ENCODE data around the gene RAPGEF4. TPM values are rescaled to one million over a fixed set of nuclear protein-coding genes. Genes with fewer than 3 reads are reported as not detected.

The RAPGEF4 gene
- total RNA-seq, 1 experiment from 2014 or later, result 1.4 TPM

DNA sequence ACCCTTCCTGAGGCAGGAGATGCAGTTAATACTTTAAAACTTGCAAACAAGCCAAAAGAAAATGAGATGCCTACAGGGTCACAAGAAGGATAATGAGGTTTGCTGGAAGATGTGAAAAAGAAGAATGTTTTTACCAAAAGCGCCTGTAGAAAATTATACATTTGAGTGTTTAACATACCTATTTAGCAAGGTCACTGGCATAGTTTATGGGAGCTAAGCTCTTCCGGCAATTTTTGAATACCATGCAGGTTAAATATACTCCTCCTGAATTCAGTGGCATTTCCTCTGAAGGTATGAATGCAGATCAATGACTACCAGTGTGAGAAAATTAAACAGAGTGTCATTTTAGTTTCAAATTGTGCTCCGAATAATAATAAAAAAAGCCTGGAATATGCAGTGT is 318.8 kb downstream of the RAPGEF4 start:
- no peaks in the 10 kb centered on the region for H3K4me1 Mint-ChIP-seq
- Histone ChIP-seq H3K4ac (ENCODE audit: low read depth, low read length) (no peak overlapping the region), H3K79me1 (ENCODE audit: insufficient read depth, low read depth, low read length, poor library complexity, severe bottlenecking) (no peaks in the 10 kb centered on the region), H3K79me2 (ENCODE audit: insufficient read depth, low read length) (no peaks in the 10 kb centered on the region), H2BK15ac (ENCODE audit: low read depth, low read length) (no peak overlapping the region), H2BK12ac (ENCODE audit: insufficient read length, low read depth, low read length) (no peak overlapping the region), H3K27me3 (ENCODE audit: insufficient read depth, low read length) (no peaks in the 10 kb centered on the region), H4K5ac (ENCODE audit: insufficient read length, low read depth, low read length) (no peak overlapping the region), H4K20me1 (ENCODE audit: control insufficient read depth, insufficient read depth, insufficient read length) (no peaks in the 10 kb centered on the region), H2BK120ac (ENCODE audit: low read depth, low read length, poor library complexity, severe bottlenecking) (no peak overlapping the region), H3K27ac (ENCODE audit: insufficient read length, low read depth, low read length) (no peak overlapping the region), H3K9me3 (ENCODE audit: control insufficient read depth, low read depth, low read length) (no peaks in the 10 kb centered on the region), H2BK20ac (ENCODE audit: low read depth, low read length, poor library complexity, severe bottlenecking) (no peak overlapping the region), H4K8ac (replicated peaks; ENCODE audit: insufficient read length, low read depth, low read length) (no peak overlapping the region), H3T11ph (ENCODE audit: low read length) (no peak overlapping the region), H2BK5ac (ENCODE audit: insufficient read length, low read length) (no peak overlapping the region), H3K9ac (ENCODE audit: extremely low read depth, insufficient read length, low read length) (no peak overlapping the region), H3K4me2 (ENCODE audit: insufficient read depth, insufficient read length, low read length) (no peak overlapping the region), H2AK5ac (ENCODE audit: insufficient read length, low read length) (no peak overlapping the region), H2AFZ (ENCODE audit: low read length) (no peak overlapping the region), H3K4me1 (ENCODE audit: insufficient read depth, low read length) (no peaks in the 10 kb centered on the region), H3K23ac (ENCODE audit: insufficient read length, low read depth, low read length) (no peak overlapping the region), H4K91ac (ENCODE audit: insufficient read length, low read depth, low read length) (no peak overlapping the region), H3K18ac (ENCODE audit: insufficient read length, low read depth, low read length) (no peak overlapping the region), H3K56ac (ENCODE audit: insufficient read length, low read depth, low read length) (no peak overlapping the region), H3K14ac (ENCODE audit: insufficient read depth, low read length) (no peak overlapping the region), H3K23me2 (ENCODE audit: insufficient read length, low read depth, low read length, poor library complexity, severe bottlenecking) (no peaks in the 10 kb centered on the region)
- H3K27me3 Mint-ChIP-seq (ENCODE audit: low read depth), result peaks cover 9% of the 10 kb centered on the region; the same call in 1 of the 2 replicates
- peaks cover 3 to 4% of the 10 kb centered on the region in 2 experiments; a peak in 4 of 5 replicates for H3K9me3 Mint-ChIP-seq
- no peak for TF ChIP-seq CTCF (conservative IDR thresholded peaks at IDR 0.05)
- no CpG with 5 or more reads among the region's 3 CpGs for WGBS (ENCODE audit: extremely low coverage, insufficient read length, low lambda C conversion rate)
- H3K27ac Mint-ChIP-seq, result no peak overlapping the region
- H3K36me3 Mint-ChIP-seq (ENCODE audit: insufficient read depth in 1 of 3, low read depth in 3 of 3), result peaks cover 0 to 4% (median 0%) of the 10 kb centered on the region in 3 experiments; a peak in 1 of 7 replicates
- DNase-seq, result no peak
- no peak overlapping the region for H3K4me3 Mint-ChIP-seq
